HL-60 (cell line): ENCODE data around the gene DOK7.

Source experiments
- DNase-seq, 2 experiments: peaks; one replicate each; pipeline ENCODE4 v3.0.0-alpha.2; 2010 to 2020; ENCODE audit warnings: low read depth in 1 of 2, low spot score in 1 of 2
- H3K27ac ChIP-seq: fragments of 250-450 bp; sonication (Bioruptor Pico); replicated peaks from 2 replicates; pipeline ENCODE4 v1.5.1; 2020; ENCODE audit warnings: mild to moderate bottlenecking, moderate library complexity
- H3K27me3 ChIP-seq: fragments of 250-450 bp; sonication (Bioruptor Pico); 2 replicates; pipeline ENCODE4 v1.5.1; 2021; ENCODE audit warnings: mild to moderate bottlenecking, moderate library complexity; ENCODE audit not compliant: insufficient read depth, poor library complexity, severe bottlenecking
- H3K4me3 ChIP-seq: replicated peaks from 2 replicates; pipeline ENCODE4 v1.5.1; 2011; ENCODE audit warnings: mild to moderate bottlenecking, control low read depth, low read length; ENCODE audit not compliant: insufficient read depth
- CTCF ChIP-seq: IDR thresholded peaks from one replicate; pipeline ENCODE4 v1.5.1; 2011; ENCODE audit warnings: low read length, control low read depth, inconsistent platforms; ENCODE audit not compliant: insufficient read depth
- GABPA ChIP-seq: IDR thresholded peaks from 2 replicates; pipeline ENCODE4 v1.6.1; 2012; ENCODE audit warnings: low read depth
- POLR2AphosphoS5 ChIP-seq: IDR thresholded peaks from 2 replicates; pipeline ENCODE4 v1.6.1; 2012; ENCODE audit warnings: low read depth
- REST ChIP-seq: IDR thresholded peaks from 2 replicates; pipeline ENCODE4 v1.6.1; 2012; ENCODE audit warnings: low read depth; ENCODE audit not compliant: insufficient replicate concordance
- SPI1 ChIP-seq: IDR thresholded peaks from 2 replicates; pipeline ENCODE4 v1.6.1; 2012; ENCODE audit warnings: low read depth, mild to moderate bottlenecking, borderline replicate concordance

DOK7 gene

GRCh38 chr4:3465698-3466671, 2.9 kb downstream of the DOK7 start:
- H3K27me3 ChIP-seq, result peaks cover 29% of the 10 kb centered on the region
- TF ChIP-seq SPI1 (no peak), REST (no peak), CTCF (no peak), GABPA (no peak), POLR2AphosphoS5 (no peak)
- no peak overlapping the region for H3K27ac ChIP-seq
- no peak for DNase-seq
- H3K4me3 ChIP-seq, result no peak overlapping the region

- TF ChIP-seq GABPA (no peak), REST (no peak), SPI1 (no peak), POLR2AphosphoS5 (no peak), CTCF (no peak)
- Histone ChIP-seq H3K4me3 (no peak overlapping the region), H3K27me3 (peaks cover 27% of the 10 kb centered on the region), H3K27ac (no peak overlapping the region)
- no peak for DNase-seq
Observed at GRCh38 chr4:3466691-3467600, 3.8 kb downstream of the DOK7 start.

GRCh38 chr4:3467601-3468031, 4.5 kb downstream of the DOK7 start:
- H3K27me3 ChIP-seq, result peaks cover 20% of the 10 kb centered on the region
- DNase-seq, result no peak
- TF ChIP-seq CTCF, result no peak
- TF ChIP-seq SPI1, result no peak
- no peak for TF ChIP-seq REST
- no peak for TF ChIP-seq POLR2AphosphoS5
- TF ChIP-seq GABPA, result no peak
- no peak overlapping the region for H3K4me3 ChIP-seq
- H3K27ac ChIP-seq, result no peak overlapping the region
